ENCODE measurements around the gene C22orf15.
A peak's percentile ranks its signal among the peaks of the same experiment; 100 is the strongest.
"Not testable (repeated sequence)": the region's sequence is repeated elsewhere in the genome, so short reads cannot be mapped to it uniquely, and the experiment has no call there.

C22orf15 gene, protein sequence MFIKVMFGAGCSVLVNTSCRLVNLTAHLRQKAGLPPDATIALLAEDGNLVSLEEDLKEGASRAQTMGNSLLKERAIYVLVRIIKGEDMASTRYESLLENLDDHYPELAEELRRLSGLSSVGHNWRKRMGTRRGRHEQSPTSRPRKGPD

GRCh38 chr22:23762842-23763578 is at the start of gene C22orf15:
TSS of gene C22orf15 (plus strand) at chr22:23762990. CDS start at chr22:23763307, 317 bp downstream.
- DNase-seq (ENCODE audit: low read depth) = no peak

GRCh38 chr22:23713696-23714595 is 48.8 kb upstream of the C22orf15 start:
- no peak for DNase-seq (ENCODE audit: low read depth)

- DNase-seq (ENCODE audit: low read depth) = no peak
Measured at GRCh38 chr22:23714596-23715578, 47.9 kb upstream of the C22orf15 start.

GRCh38 chr22:23715806-23716375 is 46.9 kb upstream of the C22orf15 start:
- DNase-seq (ENCODE audit: low read depth) = no peak

GRCh38 chr22:23716811-23717801 is 45.7 kb upstream of the C22orf15 start:
- peak; percentile 68 for DNase-seq (ENCODE audit: low read depth)

- DNase-seq (ENCODE audit: low read depth) = no peak
Measured at GRCh38 chr22:23718371-23719165, 44.2 kb upstream of the C22orf15 start.

DNA sequence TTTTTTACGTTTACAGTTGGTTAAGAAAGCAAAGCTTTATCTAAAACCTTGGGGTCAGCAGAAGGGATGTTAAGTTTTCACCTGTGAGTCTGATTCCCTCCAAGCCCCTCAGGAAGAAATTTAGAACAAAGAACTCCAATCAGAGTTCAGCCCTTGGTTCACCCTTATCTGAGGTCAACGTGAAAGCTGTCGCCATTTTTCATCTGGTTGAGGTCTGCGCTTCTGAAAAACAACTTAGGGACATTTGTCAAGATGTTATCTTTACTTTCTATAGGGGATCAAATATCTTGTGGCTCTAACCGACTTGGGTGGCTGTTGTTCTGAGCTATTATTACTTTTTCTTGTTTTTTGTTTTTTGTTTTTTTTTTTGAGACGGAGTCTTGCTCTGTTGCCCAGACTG is 41.9 kb upstream of the C22orf15 start:
- no peak for DNase-seq (ENCODE audit: low read depth)

- no peak for DNase-seq (ENCODE audit: low read depth)
Measured at GRCh38 chr22:23722160-23722559, 40.6 kb upstream of the C22orf15 start.

DNA sequence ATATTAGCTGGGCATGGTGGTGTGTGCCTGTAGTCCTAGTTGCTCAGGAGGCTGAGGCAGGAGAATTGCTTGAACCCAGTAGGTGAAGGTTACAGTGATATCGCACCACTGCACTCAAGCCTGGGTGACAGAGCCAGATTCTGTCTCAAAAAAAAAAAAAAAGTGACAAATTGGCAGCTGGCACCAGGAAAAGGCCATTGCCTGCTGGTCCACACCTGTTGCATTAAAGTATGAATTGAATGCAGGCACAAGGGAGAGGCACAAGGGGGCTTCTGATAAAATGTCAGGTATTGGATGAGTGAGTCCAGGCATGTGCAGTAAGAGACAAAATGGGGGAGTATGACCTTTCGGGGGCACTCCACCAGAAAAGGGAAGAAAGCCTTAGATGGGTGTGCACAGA is 40.1 kb upstream of the C22orf15 start:
- DNase-seq (ENCODE audit: low read depth) = no peak

DNA sequence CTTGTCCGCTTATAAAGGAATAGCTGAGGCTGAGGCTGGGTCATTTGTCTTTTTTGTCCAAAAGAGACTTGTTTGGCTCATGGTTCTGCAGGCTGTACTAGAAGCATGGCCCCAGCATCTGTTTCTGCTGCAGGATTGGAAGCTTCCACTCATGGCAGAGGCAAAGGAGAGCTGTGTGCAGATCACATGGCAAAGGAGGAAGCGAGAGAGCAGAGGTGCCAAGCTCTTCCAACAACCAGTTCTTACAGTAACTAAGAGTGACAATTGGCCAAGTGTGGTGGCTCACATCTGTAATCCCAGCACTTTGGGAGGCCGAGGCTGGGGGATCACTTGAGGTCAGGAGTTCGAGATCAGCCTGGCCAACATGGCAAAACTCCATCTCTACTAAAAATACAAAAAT is 34.7 kb upstream of the C22orf15 start:
- DNase-seq (ENCODE audit: low read depth) = not testable (repeated sequence)

- DNase-seq (ENCODE audit: low read depth) = no peak
Measured at GRCh38 chr22:23737696-23738095, 25.1 kb upstream of the C22orf15 start.

- DNase-seq (ENCODE audit: low read depth) = no peak
Measured at GRCh38 chr22:23742505-23743264, 20.1 kb upstream of the C22orf15 start.

GRCh38 chr22:23743303-23743705 is 19.5 kb upstream of the C22orf15 start:
- DNase-seq (ENCODE audit: low read depth) = no peak

DNA sequence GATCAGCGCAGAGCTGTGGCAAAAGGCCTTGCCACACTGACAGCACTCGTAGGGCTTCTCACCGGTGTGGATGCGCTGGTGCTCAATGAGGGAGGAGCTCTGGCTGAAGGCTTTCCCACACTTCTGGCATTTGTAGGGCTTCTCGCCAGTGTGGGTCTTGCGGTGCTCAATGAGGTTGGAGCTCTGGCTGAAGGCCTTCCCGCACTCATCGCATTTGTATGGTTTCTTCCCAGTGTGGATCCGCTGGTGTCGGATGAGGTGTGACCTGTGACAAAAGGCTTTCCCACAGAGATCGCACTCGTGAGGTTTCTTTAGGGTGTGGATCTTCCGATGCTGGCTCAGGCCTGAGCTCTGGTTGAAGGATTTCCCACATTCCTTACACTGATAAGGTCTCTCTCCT is 18.8 kb upstream of the C22orf15 start:
- no peak for DNase-seq (ENCODE audit: low read depth)

DNA sequence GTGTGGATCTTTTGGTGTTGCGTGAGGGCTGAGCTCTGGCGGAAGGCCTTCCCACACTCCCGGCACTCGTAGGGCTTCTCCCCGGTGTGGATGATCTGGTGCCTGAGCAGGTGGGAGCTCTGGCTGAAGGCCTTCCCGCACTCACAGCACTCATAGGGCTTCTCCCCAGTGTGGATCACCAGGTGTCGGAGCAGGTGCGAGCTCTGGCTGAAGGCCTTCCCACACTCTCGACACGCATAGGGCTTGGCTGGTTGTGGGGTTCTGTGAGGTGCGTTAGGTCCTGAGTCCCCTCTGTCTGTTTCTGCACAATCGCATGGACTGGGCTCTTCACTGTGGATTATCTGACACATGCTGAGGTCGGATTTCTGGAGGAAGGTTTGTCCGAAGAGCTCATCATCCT is 18.3 kb upstream of the C22orf15 start:
- no peak for DNase-seq (ENCODE audit: low read depth)

- DNase-seq (ENCODE audit: low read depth) = no peak
Measured at GRCh38 chr22:23745791-23746190, 17.0 kb upstream of the C22orf15 start.

DNA sequence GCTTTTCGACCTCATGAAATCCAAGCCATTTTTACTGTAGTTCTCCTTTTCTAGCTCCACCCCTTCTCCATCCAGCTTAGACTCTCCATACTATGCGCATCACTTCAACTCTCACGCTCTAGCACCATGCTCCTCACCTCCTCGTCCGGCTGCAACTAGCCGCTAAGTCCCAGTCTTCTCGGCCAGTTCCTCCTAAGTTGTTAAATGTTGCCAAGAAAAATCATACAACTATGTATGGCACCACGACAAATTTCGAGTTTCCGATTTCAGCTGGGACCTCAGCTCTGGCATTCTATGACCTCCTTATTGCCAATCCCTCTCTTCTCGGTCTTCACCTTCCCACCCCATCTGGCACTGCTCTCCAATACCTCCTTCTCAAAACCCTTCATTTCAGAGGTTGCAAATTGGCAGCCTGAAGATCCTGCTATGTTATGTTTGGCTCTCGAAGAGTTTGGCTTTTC is 12.9 kb upstream of the C22orf15 start:
- DNase-seq (ENCODE audit: low read depth) = no peak

DNA sequence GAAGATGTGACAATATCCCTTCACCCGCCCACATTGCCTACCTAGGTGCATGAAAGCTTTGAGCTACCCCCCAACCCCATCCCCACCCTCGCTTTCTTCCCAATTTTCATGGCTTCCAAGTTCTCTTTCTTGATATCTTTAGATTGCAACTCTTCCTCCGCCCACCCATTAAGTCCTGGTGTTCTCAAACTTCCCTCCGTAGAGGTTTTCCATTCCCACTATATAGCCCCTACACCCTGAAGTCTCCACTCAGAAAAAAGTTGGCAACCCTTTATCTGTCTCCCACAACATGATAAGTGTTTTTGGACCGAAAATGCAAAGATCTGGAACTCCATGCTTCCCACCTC is 12.4 kb upstream of the C22orf15 start:
- no peak for DNase-seq (ENCODE audit: low read depth)
